ENCODE results near the gene MYOCOS.

The MYOCOS gene

DNA sequence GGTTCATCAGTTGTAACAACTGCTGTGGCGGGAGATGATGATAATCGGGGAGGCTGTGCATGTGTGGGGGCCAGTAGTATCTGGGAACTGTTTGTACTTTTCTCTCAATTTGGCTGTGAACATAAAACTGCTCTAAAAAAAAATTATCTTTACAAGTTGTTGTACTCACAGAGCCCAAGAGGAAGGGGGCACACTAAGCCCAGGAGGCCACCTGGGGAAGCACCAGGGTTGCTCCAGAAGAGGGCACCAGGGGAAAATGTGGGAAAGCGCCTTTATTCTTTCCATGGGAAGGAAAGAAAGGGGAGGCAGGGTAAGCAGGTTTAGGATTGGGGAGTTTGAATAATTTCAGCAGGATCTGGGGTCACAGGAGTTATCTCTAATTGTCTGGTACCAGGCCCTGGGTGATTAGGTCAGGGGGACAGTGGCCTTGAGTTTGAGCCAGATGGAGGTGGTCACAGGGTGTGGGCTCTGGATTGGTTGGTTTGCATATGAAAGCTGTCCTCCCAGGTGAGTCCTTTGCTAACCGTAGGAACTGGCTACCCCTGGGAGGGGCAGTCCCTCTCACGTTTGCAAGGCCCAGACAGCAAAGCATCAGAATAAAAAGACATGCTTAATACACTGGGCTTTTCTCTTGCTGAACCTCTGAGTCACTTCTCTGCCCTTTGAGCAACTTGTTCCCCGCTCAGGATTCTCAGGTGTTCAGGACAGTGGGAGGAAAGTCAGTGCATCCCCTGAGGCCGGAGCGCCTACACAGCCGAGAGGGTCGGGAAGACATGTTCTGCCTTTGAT lies 19.2 kb downstream of the MYOCOS start:
- no peak overlapping the region for H3K27ac ChIP-seq
- TF ChIP-seq, protein P1, sequence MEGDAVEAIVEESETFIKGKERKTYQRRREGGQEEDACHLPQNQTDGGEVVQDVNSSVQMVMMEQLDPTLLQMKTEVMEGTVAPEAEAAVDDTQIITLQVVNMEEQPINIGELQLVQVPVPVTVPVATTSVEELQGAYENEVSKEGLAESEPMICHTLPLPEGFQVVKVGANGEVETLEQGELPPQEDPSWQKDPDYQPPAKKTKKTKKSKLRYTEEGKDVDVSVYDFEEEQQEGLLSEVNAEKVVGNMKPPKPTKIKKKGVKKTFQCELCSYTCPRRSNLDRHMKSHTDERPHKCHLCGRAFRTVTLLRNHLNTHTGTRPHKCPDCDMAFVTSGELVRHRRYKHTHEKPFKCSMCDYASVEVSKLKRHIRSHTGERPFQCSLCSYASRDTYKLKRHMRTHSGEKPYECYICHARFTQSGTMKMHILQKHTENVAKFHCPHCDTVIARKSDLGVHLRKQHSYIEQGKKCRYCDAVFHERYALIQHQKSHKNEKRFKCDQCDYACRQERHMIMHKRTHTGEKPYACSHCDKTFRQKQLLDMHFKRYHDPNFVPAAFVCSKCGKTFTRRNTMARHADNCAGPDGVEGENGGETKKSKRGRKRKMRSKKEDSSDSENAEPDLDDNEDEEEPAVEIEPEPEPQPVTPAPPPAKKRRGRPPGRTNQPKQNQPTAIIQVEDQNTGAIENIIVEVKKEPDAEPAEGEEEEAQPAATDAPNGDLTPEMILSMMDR (conservative IDR thresholded peaks at IDR 0.05): no peak
- no peak for TF ChIP-seq ZFX (IDR thresholded peaks at IDR 0.05)

- TF ChIP-seq, protein P1 (conservative IDR thresholded peaks at IDR 0.05): no peak
- no peak for TF ChIP-seq ZFX (IDR thresholded peaks at IDR 0.05)
- no peak overlapping the region for H3K27ac ChIP-seq
Observed at GRCh38 chr1:171642197-171642596, 20.2 kb downstream of the MYOCOS start.

DNA sequence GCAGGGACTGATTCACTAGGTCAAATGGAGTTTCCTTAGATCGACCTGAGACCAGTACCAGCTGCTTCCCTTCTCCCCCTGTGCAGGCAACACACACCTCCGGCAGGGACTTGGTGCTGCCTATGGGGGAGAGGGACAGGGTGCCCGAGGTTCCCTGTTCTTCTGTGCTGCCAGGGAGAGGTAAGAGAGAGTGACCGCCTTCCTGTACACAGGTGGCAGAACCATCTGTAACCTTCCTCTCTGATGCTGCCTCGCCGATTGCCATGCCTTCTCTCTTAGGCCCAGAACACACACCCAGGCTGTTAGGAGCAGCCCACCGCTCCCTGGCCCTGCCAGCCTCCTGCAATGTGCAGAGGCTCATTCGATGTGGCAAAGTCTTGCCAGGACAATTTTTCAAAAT lies 21.1 kb downstream of the MYOCOS start:
- no peak overlapping the region for H3K27ac ChIP-seq
- TF ChIP-seq, protein P1 (conservative IDR thresholded peaks at IDR 0.05): no peak
- no peak for TF ChIP-seq ZFX (IDR thresholded peaks at IDR 0.05)

GRCh38 chr1:171644805-171645483 lies 22.9 kb downstream of the MYOCOS start:
- H3K27ac ChIP-seq: peak overlapping the region; percentile 13
- no peak for TF ChIP-seq ZFX (IDR thresholded peaks at IDR 0.05)
- TF ChIP-seq, protein P1 (conservative IDR thresholded peaks at IDR 0.05): peak; percentile 91

GRCh38 chr1:171645553-171646248 lies 23.7 kb downstream of the MYOCOS start:
- H3K27ac ChIP-seq: peak overlapping the region; percentile 13
- no peak for TF ChIP-seq ZFX (IDR thresholded peaks at IDR 0.05)
- TF ChIP-seq, protein P1 (conservative IDR thresholded peaks at IDR 0.05): no peak

DNA sequence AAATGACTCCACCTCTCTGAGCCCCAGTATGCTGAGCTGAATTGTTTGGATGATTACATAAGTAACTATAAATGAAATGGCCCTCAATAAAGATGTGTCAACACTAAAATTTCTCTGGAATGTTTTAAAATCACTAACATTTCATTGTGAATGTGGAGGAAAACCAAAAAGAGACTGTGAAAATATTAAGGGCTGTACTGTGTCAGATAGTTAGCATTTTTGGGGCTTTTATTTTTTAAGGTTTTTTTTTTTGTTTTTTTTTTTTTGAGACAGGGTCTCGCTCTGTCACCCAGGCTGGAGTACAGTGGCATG lies 24.2 kb downstream of the MYOCOS start:
- no peak overlapping the region for H3K27ac ChIP-seq
- no peak for TF ChIP-seq ZFX (IDR thresholded peaks at IDR 0.05)
- TF ChIP-seq, protein P1 (conservative IDR thresholded peaks at IDR 0.05): no peak

All from C4-2B (cell line).